Ishikawa (cell line): Measurements from ENCODE around the gene ALKBH5.

Experiments
- CEBPB ChIP-seq: IDR thresholded peaks from 2 replicates; pipeline ENCODE4 v1.6.1; 2012
- CREB1 ChIP-seq: IDR thresholded peaks from 2 replicates; pipeline ENCODE4 v1.6.1; 2012; ENCODE audit warnings: low read depth
- EGR1 ChIP-seq: IDR thresholded peaks from 2 replicates; pipeline ENCODE4 v1.6.1; 2012
- EP300 ChIP-seq: IDR thresholded peaks from 2 replicates; pipeline ENCODE4 v1.6.1; 2012; ENCODE audit warnings: borderline replicate concordance
- FOXM1 ChIP-seq: IDR thresholded peaks from 2 replicates; pipeline ENCODE4 v1.6.1; 2012; ENCODE audit warnings: low read depth, borderline replicate concordance
- RAD21 ChIP-seq: IDR thresholded peaks from 2 replicates; pipeline ENCODE4 v1.6.1; 2012; ENCODE audit warnings: low read depth
- TAF1 ChIP-seq: IDR thresholded peaks from 2 replicates; pipeline ENCODE4 v1.6.1; 2012; ENCODE audit warnings: low read depth, mild to moderate bottlenecking
- TEAD4 ChIP-seq: IDR thresholded peaks from 2 replicates; pipeline ENCODE4 v1.6.1; 2012
- YY1 ChIP-seq: IDR thresholded peaks from 2 replicates; pipeline ENCODE4 v1.6.1; 2012; ENCODE audit warnings: low read depth
- TF ChIP-seq, protein P1 (sequence below): IDR thresholded peaks from 2 replicates; pipeline ENCODE4 v1.6.1; 2012; ENCODE audit warnings: low read depth, mild to moderate bottlenecking
- TF ChIP-seq, protein P2 (sequence below): IDR thresholded peaks from 2 replicates; pipeline ENCODE4 v1.6.1; 2012

DNA sequence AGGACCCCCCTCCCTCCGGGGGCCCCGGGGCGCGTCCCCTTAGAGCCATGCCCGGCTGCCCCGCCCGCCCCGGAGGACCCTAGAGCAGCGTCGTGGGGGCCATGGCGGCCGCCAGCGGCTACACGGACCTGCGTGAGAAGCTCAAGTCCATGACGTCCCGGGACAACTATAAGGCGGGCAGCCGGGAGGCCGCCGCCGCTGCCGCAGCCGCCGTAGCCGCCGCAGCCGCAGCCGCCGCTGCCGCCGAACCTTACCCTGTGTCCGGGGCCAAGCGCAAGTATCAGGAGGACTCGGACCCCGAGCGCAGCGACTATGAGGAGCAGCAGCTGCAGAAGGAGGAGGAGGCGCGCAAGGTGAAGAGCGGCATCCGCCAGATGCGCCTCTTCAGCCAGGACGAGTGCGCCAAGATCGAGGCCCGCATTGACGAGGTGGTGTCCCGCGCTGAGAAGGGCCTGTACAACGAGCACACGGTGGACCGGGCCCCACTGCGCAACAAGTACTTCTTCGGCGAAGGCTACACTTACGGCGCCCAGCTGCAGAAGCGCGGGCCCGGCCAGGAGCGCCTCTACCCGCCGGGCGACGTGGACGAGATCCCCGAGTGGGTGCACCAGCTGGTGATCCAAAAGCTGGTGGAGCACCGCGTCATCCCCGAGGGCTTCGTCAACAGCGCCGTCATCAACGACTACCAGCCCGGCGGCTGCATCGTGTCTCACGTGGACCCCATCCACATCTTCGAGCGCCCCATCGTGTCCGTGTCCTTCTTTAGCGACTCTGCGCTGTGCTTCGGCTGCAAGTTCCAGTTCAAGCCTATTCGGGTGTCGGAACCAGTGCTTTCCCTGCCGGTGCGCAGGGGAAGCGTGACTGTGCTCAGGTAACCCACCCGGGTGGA is 759 bp downstream of the ALKBH5 start:
- TF ChIP-seq EP300 (no peak), FOXM1 (no peak), CREB1 (no peak), TEAD4 (no peak), YY1 (0 out of 2 replicates have a peak, but pooled peaks have one; percentile 16), CEBPB (no peak), EGR1 (no peak), TAF1 (no peak), RAD21 (no peak)
- TF ChIP-seq, protein P1, sequence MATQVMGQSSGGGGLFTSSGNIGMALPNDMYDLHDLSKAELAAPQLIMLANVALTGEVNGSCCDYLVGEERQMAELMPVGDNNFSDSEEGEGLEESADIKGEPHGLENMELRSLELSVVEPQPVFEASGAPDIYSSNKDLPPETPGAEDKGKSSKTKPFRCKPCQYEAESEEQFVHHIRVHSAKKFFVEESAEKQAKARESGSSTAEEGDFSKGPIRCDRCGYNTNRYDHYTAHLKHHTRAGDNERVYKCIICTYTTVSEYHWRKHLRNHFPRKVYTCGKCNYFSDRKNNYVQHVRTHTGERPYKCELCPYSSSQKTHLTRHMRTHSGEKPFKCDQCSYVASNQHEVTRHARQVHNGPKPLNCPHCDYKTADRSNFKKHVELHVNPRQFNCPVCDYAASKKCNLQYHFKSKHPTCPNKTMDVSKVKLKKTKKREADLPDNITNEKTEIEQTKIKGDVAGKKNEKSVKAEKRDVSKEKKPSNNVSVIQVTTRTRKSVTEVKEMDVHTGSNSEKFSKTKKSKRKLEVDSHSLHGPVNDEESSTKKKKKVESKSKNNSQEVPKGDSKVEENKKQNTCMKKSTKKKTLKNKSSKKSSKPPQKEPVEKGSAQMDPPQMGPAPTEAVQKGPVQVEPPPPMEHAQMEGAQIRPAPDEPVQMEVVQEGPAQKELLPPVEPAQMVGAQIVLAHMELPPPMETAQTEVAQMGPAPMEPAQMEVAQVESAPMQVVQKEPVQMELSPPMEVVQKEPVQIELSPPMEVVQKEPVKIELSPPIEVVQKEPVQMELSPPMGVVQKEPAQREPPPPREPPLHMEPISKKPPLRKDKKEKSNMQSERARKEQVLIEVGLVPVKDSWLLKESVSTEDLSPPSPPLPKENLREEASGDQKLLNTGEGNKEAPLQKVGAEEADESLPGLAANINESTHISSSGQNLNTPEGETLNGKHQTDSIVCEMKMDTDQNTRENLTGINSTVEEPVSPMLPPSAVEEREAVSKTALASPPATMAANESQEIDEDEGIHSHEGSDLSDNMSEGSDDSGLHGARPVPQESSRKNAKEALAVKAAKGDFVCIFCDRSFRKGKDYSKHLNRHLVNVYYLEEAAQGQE: no peak
- TF ChIP-seq, protein P2, sequence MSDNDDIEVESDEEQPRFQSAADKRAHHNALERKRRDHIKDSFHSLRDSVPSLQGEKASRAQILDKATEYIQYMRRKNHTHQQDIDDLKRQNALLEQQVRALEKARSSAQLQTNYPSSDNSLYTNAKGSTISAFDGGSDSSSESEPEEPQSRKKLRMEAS: no peak
